Mucosa of descending colon (tissue), 3 donors: Measurements from ENCODE around the gene ITPK1. TPM values are rescaled to one million over a fixed set of nuclear protein-coding genes. Genes with fewer than 3 reads are reported as not detected.

Experiments used
- ATAC-seq: fragments of 200-7000 bp; cut with Tn5 transposase; one replicate; pipeline ENCODE4 v1.9.1; 2020; ENCODE audit warnings: mild to moderate bottlenecking, moderate library complexity
- DNase-seq, 3 donors: peaks; one replicate each; pipeline ENCODE4 v3.0.0-alpha.2; 2020
- H3K36me3 ChIP-seq: fragments of 200-600 bp; one replicate; pipeline ENCODE4 v1.8.0; 2021; ENCODE audit warnings: low read depth, mild to moderate bottlenecking
- H3K4me1 ChIP-seq: fragments of 200-600 bp; one replicate; pipeline ENCODE4 v1.8.0; 2021; ENCODE audit warnings: low read depth, mild to moderate bottlenecking
- H3K4me3 ChIP-seq: fragments of 200-600 bp; one replicate; pipeline ENCODE4 v1.8.0; 2021; ENCODE audit warnings: mild to moderate bottlenecking
- H3K9me3 ChIP-seq: fragments of 200-600 bp; one replicate; pipeline ENCODE4 v1.8.0; 2021; ENCODE audit warnings: mild to moderate bottlenecking
- intact Hi-C, 2 donors: fragments of 100-400 bp; cut with DNase I in 1 of 2; cut with micrococcal nuclease in 1 of 2; formaldehyde crosslinking; loops; one replicate each; pipeline versions ENCODE4 v1.11.0 to v1.11.1; 2022; cut with DNase I, micrococcal nuclease
- total RNA-seq, 3 donors: library from RNA; stranded (reverse); fragmentation: NEBNext Ultra II Directional in 2 of 3; extraction: Animal tissue kit (Norgen Biotek cat#: 25700) in 2 of 3; gene quantifications; one replicate each; pipeline versions ENCODE4 v1.2.1 to v1.2.4, GENCODE V29; 2021 to 2023
- TF ChIP-seq, protein P1 (sequence below): fragments of 200-600 bp; IDR thresholded peaks from one replicate; pipeline ENCODE4 v1.8.0; 2022; ENCODE audit warnings: antibody characterized with exemption, mild to moderate bottlenecking
- donor health status: DM: no; HTN: no; CAD: no; lungs with moderate emphysema.
- donor health status: DM: no; HTN: no; CAD: no.
- donor health status: DM: no; HTN: yes; CAD: no.

The ITPK1 gene
- total RNA-seq, 3 donors from 2014 or later, result 134 to 165 (median 152) TPM

DNA sequence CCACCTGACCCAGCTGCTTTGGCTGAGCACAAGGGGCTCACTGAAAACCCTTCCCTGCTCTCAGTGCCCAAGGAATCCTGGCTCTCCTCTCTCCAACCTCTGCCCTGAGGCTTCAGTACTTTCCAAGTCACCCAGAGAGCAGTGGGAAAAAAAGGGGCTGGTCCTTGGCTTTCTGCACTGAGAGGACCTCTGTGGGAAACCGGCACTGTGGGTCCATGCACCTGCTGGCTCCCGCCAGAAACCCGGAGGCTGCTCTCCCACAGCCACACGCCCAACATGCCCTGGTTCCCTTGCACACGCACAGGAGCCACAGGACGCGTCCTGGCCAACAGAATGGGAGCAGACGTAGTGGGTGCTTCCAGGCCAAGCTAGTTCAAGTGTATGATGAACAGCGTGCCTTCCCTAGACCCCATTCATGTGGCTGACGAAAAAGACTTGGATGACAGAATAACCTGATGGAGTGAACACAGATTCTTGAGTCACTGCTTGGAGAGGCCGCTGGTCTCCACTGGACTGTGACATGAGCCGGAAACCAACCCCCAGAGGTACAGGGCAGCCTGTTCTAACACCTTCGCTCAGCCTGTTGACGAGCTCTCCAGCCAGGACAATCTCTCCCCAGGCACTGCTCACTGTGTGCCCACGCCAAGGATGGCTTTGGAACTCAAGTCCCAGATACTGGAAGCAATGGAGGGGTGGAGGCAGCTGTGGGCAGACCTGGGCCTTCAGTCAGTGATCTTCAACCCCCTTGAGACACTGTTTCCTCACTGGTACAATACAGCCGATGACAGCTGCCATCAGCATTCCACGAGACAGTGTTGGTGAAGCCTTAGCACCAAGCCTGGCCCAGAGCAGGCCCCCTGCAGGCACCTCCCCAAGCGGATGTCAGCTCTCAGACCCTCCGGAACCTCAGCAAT, 87.7 kb downstream of the ITPK1 start:
- no peak for DNase-seq
- ATAC-seq, result no peak
- Histone ChIP-seq H3K36me3 (no peaks in the 10 kb centered on the region), H3K4me3 (no peak overlapping the region), H3K9me3 (no peaks in the 10 kb centered on the region), H3K4me1 (peaks cover 19% of the 10 kb centered on the region)
- intact Hi-C loops, result no loop called here
- TF ChIP-seq, protein P1, sequence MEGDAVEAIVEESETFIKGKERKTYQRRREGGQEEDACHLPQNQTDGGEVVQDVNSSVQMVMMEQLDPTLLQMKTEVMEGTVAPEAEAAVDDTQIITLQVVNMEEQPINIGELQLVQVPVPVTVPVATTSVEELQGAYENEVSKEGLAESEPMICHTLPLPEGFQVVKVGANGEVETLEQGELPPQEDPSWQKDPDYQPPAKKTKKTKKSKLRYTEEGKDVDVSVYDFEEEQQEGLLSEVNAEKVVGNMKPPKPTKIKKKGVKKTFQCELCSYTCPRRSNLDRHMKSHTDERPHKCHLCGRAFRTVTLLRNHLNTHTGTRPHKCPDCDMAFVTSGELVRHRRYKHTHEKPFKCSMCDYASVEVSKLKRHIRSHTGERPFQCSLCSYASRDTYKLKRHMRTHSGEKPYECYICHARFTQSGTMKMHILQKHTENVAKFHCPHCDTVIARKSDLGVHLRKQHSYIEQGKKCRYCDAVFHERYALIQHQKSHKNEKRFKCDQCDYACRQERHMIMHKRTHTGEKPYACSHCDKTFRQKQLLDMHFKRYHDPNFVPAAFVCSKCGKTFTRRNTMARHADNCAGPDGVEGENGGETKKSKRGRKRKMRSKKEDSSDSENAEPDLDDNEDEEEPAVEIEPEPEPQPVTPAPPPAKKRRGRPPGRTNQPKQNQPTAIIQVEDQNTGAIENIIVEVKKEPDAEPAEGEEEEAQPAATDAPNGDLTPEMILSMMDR, result no peak

- Histone ChIP-seq H3K4me3 (no peak overlapping the region), H3K4me1 (peaks cover 9% of the 10 kb centered on the region), H3K36me3 (no peaks in the 10 kb centered on the region), H3K9me3 (no peaks in the 10 kb centered on the region)
- intact Hi-C loops, result no loop called here
- TF ChIP-seq, protein P1, result no peak
- DNase-seq, result no peak
- ATAC-seq, result no peak
Measured at GRCh38 chr14:93026339-93026738, 89.4 kb downstream of the ITPK1 start.

DNA sequence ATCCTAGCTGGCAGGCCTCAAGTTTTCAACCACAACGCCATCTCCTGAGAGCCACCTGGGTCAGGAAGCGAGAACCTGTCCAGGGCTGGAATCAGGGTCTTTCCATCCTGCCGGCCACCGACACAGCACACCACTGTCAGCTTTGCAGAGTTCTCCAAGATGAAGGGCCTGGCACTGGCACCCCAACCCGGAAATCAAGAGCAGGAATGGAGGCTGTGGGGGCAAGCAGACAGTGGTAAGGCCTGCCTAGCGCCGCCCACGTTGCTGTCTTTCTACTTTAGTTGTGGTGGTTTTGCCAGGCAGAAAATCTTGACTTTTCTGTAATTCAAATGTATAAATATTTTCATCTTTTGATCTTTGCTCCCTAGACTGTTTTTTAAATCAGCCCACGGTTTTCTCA, 90.7 kb downstream of the ITPK1 start:
- TF ChIP-seq, protein P1, result no peak
- peaks cover 7% of the 10 kb centered on the region for H3K4me1 ChIP-seq
- H3K4me3 ChIP-seq, result no peak overlapping the region
- intact Hi-C loops, result no loop called here
- H3K9me3 ChIP-seq, result no peaks in the 10 kb centered on the region
- no peaks in the 10 kb centered on the region for H3K36me3 ChIP-seq
- DNase-seq, result no peak
- ATAC-seq, result no peak

GRCh38 chr14:93024493-93024892, 91.2 kb downstream of the ITPK1 start:
- Histone ChIP-seq H3K9me3 (no peaks in the 10 kb centered on the region), H3K4me1 (peaks cover 7% of the 10 kb centered on the region), H3K36me3 (no peaks in the 10 kb centered on the region), H3K4me3 (no peak overlapping the region)
- intact Hi-C loops, result no loop called here
- TF ChIP-seq, protein P1, result no peak
- ATAC-seq, result no peak
- no peak for DNase-seq

DNA sequence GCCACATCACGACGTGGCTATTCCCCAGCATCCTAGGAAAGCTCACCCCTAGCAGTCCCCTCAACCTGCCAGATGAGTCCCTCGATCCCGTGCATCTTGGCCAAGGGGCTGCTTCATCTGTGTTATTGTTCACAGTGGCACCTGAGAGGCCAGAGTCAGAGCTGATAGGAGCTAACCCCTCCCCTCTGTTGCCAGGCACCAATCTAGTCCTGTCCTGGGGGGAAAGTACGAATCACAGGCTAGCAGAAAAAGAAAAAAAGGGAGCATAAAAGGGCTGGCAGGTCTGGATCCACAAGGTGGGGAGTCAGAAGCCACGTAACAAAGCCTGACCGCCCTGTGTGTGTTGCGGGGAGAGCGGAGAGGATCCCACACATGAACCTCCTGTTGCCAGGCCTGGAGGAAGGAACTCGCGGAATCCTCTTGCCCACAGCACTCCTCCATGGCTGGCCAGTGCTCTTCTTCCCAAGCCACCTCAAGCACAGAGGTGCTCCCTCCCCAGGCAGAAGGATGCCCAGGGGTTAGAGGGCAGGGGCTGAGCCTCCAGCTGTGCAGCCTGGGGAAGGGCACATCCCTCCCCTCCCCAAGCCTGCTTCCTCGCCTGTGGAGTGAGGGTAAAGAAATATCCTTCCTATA, 91.8 kb downstream of the ITPK1 start:
- intact Hi-C loops, result no loop called here
- TF ChIP-seq, protein P1, result no peak
- no peaks in the 10 kb centered on the region for H3K9me3 ChIP-seq
- no peak for DNase-seq
- H3K36me3 ChIP-seq, result no peaks in the 10 kb centered on the region
- no peak overlapping the region for H3K4me3 ChIP-seq
- peaks cover 7% of the 10 kb centered on the region for H3K4me1 ChIP-seq
- ATAC-seq, result no peak
